ENCODE measurements around the gene ZER1.

ZER1 gene

DNA sequence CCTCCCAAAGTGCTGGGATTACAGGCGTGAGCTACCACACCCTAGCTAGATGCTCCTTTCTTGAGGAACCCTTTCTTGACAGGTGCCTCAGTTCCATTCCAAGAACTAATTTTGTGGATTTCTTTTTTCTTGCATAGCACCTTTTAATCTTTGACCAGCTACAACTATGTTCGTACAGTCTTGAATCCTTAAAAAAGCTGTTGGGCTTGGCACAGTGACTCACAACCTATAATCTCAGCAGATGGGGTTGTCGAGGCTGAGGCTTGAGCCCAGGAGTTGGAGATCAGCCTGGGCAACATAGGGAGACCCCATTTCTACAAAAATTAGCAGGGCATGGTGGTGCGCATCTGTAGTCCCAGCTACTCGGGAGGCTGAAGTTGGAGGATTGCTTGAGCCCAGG, 1.3 kb upstream of the ZER1 start:
- no peak overlapping the region for H3K4me3 ChIP-seq (ENCODE audit: low read length)
- DNase-seq (ENCODE audit: low read depth) = no peak
- TF ChIP-seq, protein P1, sequence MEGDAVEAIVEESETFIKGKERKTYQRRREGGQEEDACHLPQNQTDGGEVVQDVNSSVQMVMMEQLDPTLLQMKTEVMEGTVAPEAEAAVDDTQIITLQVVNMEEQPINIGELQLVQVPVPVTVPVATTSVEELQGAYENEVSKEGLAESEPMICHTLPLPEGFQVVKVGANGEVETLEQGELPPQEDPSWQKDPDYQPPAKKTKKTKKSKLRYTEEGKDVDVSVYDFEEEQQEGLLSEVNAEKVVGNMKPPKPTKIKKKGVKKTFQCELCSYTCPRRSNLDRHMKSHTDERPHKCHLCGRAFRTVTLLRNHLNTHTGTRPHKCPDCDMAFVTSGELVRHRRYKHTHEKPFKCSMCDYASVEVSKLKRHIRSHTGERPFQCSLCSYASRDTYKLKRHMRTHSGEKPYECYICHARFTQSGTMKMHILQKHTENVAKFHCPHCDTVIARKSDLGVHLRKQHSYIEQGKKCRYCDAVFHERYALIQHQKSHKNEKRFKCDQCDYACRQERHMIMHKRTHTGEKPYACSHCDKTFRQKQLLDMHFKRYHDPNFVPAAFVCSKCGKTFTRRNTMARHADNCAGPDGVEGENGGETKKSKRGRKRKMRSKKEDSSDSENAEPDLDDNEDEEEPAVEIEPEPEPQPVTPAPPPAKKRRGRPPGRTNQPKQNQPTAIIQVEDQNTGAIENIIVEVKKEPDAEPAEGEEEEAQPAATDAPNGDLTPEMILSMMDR (conservative IDR thresholded peaks at IDR 0.05; ENCODE audit: low read length) = no peak

- TF ChIP-seq, protein P1 (conservative IDR thresholded peaks at IDR 0.05; ENCODE audit: low read length) = no peak
- peak; percentile 12 for DNase-seq (ENCODE audit: low read depth)
- H3K4me3 ChIP-seq (ENCODE audit: low read length) = peak overlapping the region; percentile 97
Observed at GRCh38 chr9:128771094-128771721, 519 bp downstream of the ZER1 start.

- H3K4me3 ChIP-seq (ENCODE audit: low read length) = peak overlapping the region; percentile 97
- TF ChIP-seq, protein P1 (conservative IDR thresholded peaks at IDR 0.05; ENCODE audit: low read length) = no peak
- no peak for DNase-seq (ENCODE audit: low read depth)
Observed at GRCh38 chr9:128770286-128771030, 1.3 kb downstream of the ZER1 start.

DNA sequence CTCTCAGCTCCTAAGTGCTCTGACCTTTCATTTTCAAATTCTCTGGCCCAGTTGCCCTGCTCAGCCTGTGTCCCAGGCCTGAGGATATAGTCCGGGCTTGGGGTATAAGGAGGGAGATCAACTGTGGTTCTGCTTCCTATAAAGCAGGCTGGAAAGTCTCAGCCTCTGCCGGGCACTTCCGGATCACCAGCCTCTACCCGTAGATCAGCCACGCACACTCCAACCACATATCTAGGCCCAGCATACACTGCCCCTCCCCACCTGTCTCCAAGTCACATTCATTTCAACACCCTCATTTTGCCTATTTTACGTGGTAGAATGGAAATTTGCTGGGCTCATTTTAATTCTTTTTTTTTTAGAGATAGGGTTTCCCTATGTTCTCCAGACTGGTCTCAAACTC, 3.1 kb downstream of the ZER1 start:
- DNase-seq (ENCODE audit: low read depth) = no peak
- no peak overlapping the region for H3K4me3 ChIP-seq (ENCODE audit: low read length)
- TF ChIP-seq, protein P1 (conservative IDR thresholded peaks at IDR 0.05; ENCODE audit: low read length) = no peak

GRCh38 chr9:128765499-128765898, 6.2 kb downstream of the ZER1 start:
- TF ChIP-seq, protein P1 (conservative IDR thresholded peaks at IDR 0.05; ENCODE audit: low read length) = no peak
- no peak overlapping the region for H3K4me3 ChIP-seq (ENCODE audit: low read length)
- no peak for DNase-seq (ENCODE audit: low read depth)

DNA sequence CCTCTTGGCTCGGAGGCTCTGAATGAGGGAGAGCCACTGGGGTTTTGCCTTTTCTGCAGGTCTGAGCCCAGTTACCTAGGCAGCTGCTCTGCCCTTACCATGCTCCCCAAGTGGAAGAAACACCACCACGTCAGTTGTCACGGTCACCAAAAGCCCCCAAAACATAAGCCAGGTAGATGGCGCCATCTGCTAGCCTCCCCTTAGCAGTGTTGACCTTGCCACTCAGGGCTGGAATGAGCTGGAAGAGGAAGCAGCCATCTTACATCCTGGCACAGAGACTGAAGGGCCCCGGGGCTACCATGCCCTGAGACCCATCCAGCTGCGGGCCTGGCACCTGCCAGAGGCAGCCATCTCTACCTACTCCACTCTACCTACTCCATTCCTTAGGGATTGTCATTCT, 7.4 kb downstream of the ZER1 start:
- H3K4me3 ChIP-seq (ENCODE audit: low read length) = no peak overlapping the region
- TF ChIP-seq, protein P1 (conservative IDR thresholded peaks at IDR 0.05; ENCODE audit: low read length) = no peak
- no peak for DNase-seq (ENCODE audit: low read depth)
